DOHH2 (cell line): ENCODE results near the gene GFI1B.

Source experiments
- CTCF ChIP-seq: fragments of 200-600 bp; sonication (generic); IDR thresholded peaks from one replicate; pipeline ENCODE4 v1.5.1; 2014; ENCODE audit warnings: antibody characterized with exemption, mild to moderate bottlenecking, low read depth, low read length; ENCODE audit not compliant: poor library complexity, severe bottlenecking
- EZH2phosphoT487 ChIP-seq: fragments of 200-600 bp; sonication (generic); IDR thresholded peaks from 2 replicates; pipeline ENCODE4 v1.6.1; 2017; ENCODE audit warnings: borderline replicate concordance, mild to moderate bottlenecking, antibody characterized with exemption, low read length, moderate library complexity, mixed read lengths

GRCh38 chr9:132991351-132992300 lies 13.1 kb downstream of the GFI1B start:
- no peak for TF ChIP-seq CTCF
- TF ChIP-seq EZH2phosphoT487: no peak
